HG03439 (cell line): ENCODE results near the gene SLC31A1.
"Not testable (repeated sequence)": the region's sequence is repeated elsewhere in the genome, so short reads cannot be mapped to it uniquely, and the experiment has no call there.

Experiments
- ATAC-seq: cut with Tn5 transposase; IDR thresholded peaks from one replicate; pipeline ENCODE4 v1.9.1; 2021; ENCODE audit warnings: mild to moderate bottlenecking, moderate library complexity; ENCODE audit not compliant: unreplicated experiment

The SLC31A1 gene

DNA sequence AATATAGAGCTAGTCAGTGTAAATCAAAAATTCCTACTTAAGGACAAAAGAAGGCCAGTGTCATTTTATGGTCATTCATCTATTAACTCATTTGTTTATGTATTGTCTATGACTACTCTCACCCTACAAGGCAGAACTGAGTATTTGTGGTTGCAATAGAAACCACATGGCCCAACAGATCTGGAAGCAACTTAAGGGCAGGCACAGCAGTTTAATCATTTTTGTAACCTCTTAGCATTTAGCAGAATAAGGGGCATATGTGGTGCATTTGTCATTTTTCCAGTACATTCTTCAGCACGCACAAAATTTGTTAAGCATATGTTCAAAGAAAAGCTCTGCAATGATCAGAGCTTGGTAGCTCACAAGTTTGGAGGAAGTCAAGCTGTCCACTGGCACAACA lies 1.4 kb upstream of the SLC31A1 start:
- ATAC-seq: peak; percentile 41

DNA sequence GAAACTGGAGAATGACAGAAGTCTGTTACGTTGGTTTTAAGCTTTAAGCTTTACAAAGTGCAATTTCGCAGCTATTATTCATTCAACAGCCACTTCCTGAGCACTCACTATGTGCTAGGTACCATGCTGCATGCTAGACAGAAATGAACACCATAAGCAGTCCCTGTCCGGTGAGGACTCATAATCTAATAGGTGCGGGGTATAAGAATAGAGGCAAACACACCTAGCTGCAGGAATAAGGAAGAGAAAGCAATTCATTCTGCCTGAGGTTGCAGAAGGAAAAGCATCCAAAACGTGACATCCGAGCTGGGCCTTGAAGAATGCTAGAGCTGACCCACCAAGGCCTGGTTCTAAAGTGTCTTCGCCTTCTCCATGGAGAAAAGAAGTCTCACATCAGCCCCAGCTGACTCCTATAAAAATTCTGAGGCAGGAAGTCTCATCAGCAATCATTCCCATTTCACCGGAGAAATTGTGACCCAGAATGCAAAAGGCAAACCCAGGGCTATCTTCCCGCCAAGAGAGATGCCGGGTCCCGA lies 809 bp upstream of the SLC31A1 start:
- ATAC-seq: no peak

DNA sequence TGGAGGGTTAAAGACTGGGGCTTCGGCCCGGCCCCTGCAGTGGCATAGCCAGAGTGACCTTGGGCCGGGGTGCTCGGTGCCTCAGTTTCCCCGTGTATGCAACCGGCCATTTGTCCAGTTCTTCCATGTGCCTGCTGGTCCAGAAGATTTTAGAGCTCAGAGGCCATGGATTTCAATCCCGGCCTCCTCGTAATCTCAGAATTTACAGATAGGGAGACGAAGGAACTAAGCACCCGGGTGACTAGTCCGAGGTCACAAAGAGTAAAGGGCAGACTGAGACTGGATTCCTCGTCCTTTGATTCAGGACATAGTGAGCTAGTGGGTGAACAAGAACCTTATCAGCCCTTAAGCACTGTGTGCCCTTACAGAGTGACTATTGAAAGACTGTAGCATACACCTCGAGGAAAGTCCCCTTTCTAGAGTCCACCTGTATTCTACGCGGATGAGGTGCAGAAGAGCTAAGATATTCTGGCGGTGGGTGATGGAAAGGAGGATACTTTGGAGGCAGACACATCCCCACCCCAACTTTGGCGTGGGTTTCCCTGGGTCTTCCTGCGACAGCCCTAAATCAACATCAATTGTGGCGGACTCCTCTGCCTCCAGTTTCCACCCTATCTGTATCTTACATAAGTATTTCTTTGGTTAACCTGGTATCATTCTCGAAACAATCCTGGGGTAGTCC lies 597 bp downstream of the SLC31A1 start:
- no peak for ATAC-seq

DNA sequence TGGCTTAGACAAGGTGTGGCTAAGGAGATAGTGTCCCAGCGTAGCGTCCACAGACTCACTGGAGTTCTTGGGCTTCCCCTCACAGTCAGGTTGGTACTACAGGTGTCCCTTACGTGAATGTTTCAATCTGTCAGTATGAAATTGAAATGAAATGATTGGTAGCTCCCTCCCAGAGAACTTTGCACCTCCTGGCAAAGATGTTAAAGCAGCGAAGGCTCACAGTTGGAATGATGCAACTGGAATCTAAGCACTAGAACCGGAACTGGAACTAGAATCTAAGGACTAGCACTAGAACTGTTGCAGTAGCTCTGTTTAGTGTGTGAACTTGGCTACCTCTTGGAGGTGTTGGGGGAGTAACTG lies 1.1 kb downstream of the SLC31A1 start:
- ATAC-seq: no peak

DNA sequence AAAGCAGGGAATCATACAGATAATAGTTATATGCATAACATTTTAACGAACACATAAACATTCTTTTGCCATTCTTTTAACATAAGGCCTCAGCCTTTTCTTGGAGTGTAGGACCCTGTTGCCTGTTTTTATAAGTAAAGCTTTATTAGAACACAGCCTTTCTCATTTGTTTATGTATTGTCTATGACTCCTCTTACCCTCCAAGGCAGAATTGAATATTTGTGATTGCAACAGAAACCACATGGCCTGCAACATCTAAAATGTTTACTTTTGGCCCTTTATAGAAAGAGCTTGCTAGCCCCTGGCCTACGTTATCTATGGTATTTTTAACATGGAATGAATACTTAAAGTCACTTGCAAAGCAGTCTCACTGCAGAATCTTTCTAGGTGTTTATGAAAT lies 2.6 kb downstream of the SLC31A1 start:
- ATAC-seq: no peak

DNA sequence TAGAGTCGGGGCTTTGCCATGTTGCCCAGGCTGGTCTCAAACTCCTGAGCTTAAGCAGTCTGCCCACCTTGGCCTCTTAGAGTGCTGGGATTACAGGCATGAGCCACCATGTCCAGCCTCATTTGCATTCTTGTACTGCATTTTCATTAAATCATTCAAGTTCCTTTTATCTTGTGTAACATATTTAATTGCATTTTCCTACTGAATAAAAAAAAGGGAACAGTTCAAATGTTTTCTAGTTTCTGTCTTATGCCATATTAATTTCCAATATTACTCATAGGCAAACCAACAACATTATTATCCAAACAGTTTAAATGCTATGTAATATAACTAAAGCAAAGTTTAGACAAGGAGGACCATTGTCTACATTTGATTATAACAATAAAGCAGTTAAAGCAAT lies 6.1 kb downstream of the SLC31A1 start:
- no peak for ATAC-seq

DNA sequence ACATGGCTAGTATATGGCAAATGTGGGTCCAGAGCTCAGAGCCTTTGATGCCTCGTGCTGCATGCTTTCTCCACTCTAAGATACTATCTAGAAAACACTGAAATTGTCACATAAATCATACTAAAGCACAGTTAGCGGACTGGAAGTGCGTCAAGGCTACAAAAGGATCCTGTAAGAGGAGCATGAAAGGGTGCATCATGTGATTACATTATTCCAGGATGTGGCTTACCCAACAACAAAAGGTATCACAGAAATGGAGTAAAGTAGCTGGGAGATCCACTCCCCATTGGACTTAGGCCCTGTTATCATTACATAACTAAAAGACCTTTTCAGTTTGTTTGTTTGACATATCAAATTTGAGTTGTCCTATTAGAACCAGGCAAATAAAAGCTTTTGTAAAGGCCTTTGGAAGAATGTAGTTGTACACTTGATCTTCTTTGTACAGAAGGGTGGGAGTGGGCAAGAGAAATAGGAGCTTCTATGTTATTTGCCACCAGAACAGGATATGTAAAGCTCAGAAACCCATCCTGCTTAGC lies 6.9 kb downstream of the SLC31A1 start:
- ATAC-seq: no peak

DNA sequence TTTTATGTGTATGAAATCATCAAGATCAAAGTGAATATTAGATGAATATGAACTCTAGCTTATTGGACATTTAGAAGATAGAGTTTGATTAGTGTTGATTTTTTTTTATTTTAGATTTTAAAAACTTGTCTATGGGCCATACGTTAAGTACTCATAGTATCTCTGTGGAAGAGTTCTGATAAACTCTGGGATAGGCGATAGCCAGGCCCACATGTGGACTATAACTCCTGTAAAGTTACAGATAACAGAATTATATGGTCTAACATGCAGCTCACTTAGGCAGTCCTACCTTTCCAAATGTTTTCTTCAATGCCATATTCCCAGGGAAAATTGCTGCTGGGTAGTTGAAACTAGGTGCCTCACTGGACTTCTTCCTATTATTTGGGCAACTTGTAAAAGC lies 10.4 kb downstream of the SLC31A1 start:
- ATAC-seq: no peak

DNA sequence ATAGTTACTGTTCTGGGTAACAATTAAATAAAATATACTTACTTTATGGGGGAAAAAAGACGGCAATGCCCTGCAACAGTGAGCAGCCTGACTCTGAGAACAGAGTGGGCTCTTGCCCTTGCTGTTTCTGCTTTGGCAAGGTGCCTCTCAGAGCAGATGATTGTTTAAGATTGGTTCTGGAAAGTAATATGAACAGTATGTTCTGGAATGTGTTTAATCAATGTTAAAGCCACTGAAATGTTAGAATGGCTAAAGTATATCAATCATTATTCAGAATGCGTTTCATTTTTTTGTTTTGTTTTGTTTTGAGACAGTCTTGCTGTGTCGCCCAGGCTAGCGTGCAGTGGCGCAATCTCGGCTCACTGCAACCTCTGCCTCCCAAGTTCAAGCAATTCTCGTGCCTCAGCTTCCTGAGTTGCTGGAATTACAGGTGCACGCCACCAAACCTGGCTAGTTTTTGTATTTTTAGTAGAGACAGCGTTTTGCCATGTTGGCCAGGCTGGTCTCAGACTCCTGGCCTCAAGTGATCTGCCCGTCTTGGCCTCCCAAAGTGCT lies 14.4 kb downstream of the SLC31A1 start:
- not testable (repeated sequence) for ATAC-seq

DNA sequence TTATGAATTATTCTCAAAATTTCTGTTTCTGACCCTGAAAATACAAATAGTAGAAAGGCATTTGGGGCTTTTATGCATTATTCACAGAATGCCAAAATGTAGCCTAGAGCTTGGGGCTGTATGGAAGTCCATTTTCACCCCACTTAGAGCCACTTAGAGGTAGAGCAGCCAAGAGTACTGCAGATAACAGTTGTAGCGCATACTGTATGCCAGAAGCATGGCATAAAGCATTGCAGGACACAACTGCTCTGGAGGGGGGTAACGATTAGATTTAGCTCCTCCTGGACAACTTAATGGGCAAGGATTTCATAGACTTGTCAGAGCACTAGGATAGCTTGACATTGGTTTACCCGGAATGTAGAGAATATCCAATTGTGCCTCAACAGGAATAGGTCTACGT lies 15.7 kb downstream of the SLC31A1 start:
- ATAC-seq: no peak

DNA sequence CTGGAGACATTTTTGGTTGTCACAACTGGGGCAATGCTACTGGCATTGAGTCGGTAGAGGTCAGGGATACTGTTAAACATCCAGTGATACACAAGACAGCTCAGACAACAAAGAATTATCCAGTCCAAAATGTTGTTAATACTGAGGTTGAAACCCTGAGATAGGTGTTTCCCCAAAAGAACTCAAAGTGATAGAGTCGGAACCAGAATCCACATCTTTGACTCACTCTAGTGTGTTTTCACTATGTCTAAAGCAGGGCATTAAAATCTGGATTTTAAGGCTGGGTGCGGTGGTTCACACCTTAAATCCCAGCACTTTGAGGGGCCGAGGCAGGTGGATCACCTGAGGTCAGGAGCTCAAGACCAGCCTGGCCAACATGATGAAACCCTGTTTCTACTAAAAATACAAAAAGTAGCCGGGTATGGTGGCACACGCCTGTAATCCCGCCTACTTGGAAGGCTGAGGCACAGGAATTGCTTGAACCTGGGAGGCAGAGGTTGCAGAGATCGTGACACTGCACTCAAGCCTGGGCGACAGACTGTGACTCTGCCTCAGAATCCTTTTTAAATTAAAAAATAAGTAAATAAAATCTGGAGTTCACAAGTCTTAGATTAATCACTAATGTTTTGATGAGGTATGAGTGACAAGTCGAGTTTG lies 17.0 kb downstream of the SLC31A1 start:
- no peak for ATAC-seq

DNA sequence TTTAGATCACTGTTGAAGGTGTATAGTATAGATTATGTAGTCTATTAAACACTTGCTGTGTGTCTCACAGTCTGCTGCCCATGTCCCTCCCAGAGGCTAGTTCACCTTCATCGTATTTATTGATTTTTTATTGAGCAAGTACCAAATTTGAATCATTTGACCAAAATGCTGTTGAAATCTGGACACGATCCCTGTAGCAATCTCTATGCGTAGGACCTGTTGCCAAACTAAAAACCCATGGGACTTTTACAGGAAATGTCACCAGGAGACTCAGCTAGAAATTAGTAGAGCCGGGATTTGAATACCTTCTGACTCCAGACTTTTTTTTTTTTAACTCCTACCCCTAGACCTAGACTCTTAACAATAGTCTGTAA lies 17.5 kb downstream of the SLC31A1 start:
- no peak for ATAC-seq

DNA sequence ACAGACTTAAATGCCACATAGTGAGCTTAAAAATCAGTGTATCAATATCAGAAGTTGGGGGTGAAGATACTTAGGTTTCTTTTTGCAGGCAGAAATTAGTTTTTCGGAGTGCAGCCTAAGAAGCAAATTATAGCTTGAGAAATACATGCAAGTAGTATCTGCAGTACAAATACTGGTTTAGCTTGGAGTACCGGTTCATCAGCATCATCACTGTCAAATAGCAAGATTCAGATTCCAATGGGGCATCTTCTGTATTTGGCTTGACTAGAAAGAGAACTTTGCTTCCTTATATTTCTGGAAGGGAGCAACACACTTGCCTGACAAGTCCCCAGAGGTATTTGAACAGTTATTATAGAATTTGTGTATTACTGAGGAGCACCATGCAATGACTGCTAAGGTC lies 19.8 kb downstream of the SLC31A1 start:
- ATAC-seq: no peak

DNA sequence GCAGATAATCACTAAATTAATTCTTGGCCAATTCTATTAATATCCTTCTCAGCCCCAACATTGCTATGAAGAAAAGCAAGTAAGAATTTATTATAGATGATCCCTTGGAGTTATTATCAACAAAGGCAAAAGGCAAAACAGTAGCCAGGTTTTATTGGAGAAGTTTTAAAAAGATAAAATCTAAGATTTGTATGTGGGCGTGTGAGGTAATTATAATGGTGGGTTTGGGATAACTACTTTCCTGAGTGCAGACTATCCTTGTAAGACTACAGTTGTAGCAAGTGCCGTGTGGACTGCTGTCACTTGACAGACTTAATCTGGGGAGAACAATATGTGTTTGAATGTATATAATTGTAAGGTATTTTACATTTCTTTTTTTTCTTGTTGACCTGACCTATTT lies 23.2 kb downstream of the SLC31A1 start:
- no peak for ATAC-seq

DNA sequence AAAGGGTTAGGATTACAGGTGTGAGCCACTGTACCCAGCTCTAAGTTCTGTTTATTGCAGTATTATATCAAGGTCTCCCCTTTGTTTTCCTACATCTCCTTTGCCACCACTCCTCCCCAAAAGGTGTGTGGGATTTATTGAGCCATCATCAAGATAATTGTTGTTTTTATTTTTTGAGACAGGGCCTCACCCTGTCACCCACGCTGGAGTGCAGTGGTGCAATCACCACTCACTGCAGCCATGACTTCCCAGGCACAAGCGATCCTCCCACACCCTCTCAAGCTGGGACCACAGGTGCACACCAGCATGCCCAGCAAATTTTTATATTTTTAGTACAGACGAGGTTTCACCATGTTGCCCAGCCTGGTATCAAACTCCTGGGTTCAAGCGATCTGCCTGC lies 24.6 kb downstream of the SLC31A1 start:
- no peak for ATAC-seq

DNA sequence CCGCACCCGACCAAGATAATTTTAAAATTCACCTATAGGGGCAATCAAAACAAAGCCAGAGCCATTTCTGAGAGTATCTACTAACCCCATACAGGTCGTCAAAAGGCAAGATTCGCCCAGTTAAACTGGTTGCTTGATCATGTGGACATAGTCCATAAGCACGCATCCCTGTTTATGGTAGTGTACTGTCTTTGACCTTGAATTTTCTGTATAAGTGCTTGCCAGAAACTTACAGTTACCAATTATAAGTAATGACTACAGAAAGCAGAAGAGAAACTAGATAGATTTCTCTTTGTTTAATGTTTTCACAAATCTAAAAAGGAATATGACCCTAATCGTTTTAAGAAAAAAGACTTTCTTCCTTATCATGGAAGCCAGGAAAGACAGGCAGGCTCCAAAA lies 25.6 kb downstream of the SLC31A1 start:
- ATAC-seq: no peak

DNA sequence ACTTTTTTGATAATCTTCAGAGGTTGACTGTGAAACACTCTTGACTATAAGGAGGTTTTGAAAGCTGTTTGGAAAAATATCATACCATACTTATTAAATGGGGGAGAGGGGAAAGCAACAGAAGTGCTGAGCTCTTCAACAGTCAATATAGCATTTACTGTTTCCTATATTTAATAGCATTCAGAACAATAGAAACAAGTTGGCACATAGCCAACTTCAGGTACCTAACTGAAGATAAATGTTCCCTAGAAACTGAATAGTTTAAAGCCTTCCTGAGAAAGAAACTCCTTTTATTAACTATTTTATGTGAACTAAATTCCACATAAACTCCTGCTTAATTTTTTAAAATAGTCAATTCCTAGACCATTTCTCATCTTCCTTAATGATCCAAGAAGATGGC lies 26.3 kb downstream of the SLC31A1 start:
- ATAC-seq: no peak

DNA sequence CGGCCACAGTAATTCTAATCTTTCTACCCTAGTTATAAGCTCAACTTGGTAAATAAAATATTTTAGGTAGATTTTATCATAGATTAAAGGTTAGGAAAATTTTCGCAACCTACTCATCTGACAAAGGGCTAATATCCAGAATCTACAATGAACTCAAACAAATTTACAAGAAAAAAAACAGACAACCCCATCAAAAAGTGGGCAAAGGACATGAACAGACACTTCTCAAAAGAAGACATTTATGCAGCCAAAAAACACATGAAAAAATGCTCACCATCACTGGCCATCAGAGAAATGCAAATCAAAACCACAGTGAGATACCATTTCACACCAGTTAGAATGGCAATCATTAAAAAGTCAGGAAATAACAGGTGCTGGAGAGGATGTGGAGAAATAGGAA lies 28.3 kb downstream of the SLC31A1 start:
- not testable (repeated sequence) for ATAC-seq

DNA sequence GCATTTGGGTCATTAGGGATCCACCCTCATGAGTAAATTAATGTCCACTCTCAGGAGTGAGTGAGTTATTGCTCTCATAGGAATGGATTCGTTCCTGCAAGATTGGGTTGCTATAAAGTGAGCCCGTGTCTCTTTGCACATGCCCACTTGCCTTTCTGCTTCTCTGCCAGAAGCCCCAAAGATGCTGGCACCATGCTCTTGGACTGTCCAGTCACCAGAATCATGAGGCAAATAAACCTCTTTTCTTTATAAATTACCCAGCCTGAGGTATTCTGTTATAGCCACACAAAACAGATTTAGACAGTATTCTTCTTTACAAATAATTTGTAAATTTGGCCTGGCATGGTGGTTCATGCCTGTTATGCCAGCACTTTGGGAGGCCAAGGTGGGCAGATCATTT lies 29.5 kb downstream of the SLC31A1 start:
- no peak for ATAC-seq

DNA sequence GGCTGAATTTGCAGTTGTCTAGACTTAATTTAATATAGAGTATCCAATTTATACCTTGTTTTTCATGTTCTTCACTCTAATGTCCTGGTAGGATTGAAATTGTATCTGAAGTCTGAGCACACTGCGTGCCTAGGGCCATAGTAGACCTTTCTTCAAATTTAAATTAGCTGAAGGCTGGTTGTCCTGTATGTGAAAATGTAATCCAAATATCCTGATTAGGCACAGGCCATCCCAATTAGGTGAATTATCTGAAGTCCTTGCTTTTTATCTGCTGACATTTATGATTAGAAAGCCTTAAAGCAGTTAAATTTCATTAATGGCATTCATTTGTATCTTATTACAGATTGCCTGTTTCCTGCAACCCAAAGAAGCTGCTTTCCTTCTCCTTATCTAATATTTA lies 33.6 kb downstream of the SLC31A1 start:
- no peak for ATAC-seq

DNA sequence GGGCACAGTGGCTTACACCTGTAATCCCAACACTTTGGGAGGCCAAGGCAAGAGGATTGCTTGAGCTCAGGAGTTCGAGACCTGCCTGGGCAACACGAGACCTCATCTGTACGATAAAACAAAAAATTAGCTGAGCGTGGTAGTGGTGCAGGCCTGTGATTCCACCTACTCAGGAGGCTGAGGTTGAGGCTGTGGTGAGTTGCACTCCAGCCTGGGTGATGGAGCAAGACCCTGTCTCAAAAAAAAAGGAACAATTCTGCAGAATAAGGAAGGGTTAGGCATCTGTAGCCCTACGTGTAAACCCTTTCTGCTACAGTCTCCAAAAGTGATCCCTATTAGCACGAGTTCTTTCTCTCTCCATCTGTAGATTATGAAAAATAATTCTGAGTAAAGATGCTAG lies 34.1 kb downstream of the SLC31A1 start:
- ATAC-seq: no peak

DNA sequence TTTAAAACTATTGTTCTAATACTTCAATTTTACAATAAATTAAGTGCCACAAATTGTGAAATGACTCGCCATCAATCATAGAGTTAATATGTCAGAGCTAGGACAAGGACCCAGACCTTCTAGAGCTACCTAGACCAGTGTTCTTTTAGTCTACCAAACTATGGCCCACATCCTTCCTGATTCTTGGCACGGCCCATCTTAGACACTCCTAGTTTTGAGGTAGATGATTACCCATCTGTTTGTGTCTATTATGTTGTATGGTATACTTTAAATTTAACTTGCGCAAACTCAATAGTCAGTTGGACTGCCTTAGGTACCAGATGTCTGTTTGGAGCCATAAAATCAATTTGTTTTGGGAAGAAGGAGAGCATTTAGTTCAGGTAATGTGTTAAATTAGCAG lies 36.5 kb downstream of the SLC31A1 start:
- no peak for ATAC-seq
